SHP77 (cell line): ENCODE data around the gene MRPS23.
A peak's percentile ranks its signal among the peaks of the same experiment; 100 is the strongest.

ENCODE experiments used
- DNase-seq, 2 experiments: peaks; one replicate each; lab custom pipeline; 2025; lab: John Stamatoyannopoulos, UW

MRPS23 gene

DNA sequence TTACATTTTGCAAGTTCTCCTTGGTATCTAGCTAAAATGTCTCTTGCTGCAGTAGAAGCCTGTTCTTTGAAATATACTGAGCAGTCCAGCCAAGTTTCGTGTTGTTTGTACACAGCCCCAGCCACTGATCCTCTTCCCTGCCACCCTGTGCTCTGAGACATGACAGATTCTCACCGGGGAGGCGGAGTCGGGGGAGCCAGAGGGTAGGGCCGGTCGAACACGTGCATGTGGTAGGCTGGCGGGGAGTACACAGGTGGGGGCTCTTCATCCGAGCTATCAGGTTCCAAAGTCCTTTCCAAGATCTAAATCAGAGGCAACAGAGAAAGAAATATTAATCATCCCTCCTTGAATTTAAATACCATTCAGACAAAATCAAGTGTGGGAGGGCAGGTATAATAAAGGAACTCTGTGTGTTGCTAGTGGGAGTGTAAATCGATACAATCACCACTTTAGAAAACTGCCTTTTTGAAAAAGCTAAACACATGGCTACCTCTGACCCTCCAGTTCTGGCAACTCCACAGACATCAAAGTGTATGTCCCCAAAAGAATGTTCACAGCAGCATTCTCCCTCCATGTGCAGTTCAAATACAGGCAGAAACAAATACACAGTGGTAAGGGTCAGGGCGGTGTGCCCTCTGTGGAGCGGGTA is 29.7 kb upstream of the MRPS23 start:
- DNase-seq: no peak

DNA sequence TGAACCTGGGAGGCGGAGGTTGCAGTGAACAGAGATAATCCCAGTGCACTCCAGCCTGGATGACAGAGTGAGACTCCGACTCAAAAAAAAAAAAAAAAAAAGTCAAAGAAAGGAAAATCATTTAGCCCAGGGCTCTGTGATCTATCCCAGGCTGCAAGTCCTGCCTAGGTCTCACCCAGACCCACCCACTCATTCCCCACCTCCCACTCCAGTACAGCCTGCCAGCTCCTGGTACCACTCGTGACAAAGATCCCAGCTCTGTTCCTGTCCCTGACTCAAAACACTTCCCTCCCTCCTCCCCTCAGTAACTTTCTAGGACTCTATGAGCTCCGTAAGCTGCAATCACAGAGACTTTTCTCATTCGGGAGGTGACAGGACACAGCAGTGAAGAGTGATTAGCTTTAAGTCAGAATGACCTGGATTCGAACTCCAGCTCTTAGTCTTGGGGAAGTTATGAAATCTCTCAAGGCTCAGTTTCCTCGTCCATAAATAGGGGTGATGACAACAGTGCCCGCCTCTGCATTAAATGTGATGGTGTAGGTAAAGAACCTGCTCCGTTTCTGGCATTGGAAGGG is 28.0 kb upstream of the MRPS23 start:
- no peak for DNase-seq

DNA sequence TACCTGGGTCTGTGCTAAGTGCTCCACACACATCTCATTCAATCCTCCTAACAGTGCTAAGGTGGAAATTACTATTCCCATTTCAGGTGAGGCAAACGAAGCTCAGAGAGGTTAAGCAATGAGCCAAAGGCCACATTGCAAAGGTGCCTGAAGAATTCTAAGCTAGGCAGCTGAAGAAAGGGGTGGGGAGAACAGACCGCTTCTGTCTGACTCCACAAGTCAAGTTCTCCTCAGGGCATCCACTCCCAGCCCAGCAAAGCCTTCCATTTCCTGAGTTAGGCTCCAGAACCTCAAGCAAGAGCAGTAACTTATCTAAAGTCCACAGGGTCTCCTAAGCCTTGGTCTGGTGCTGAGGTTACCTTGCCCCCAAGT is 27.0 kb upstream of the MRPS23 start:
- DNase-seq: no peak

DNA sequence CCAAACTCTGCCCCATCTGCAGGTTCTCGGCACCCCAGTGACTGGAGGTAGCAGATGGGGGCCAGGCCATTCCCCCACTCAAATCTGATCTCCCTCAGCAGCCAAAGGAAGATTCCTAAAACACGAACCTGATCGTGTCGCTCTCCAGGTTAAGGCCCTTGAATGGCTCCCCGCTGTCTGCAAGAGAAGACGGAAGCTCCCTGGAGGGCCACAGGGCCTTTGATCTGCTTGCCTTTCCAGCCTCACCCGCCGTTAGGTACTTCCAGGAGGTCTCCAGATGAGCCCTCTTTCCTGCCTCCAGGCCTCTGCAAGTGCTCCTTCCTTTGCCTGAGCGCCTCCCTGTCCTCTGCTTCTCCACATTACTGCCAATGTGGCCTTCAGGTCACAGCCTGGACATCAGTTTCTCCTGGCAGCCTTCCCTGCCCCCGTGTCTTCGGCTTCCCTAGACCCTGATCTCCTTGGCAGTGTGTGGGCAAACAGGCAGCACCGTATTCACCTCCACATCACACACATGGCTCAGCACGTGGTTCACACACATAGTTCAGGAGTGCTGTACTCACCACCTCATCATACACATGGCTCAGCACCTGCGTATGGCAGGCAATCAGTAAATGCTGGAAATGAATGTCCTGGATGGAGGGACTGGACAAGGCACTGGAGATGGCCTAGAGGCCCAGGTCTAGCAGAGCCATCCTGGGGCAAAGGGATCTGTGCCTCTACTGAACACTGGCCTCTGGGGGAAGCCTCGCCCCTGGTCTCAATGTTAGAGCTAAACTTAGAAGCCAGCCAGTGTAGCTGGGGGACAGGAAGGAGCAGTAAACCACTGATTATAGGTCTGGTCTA is 26.4 kb upstream of the MRPS23 start:
- DNase-seq: no peak

DNA sequence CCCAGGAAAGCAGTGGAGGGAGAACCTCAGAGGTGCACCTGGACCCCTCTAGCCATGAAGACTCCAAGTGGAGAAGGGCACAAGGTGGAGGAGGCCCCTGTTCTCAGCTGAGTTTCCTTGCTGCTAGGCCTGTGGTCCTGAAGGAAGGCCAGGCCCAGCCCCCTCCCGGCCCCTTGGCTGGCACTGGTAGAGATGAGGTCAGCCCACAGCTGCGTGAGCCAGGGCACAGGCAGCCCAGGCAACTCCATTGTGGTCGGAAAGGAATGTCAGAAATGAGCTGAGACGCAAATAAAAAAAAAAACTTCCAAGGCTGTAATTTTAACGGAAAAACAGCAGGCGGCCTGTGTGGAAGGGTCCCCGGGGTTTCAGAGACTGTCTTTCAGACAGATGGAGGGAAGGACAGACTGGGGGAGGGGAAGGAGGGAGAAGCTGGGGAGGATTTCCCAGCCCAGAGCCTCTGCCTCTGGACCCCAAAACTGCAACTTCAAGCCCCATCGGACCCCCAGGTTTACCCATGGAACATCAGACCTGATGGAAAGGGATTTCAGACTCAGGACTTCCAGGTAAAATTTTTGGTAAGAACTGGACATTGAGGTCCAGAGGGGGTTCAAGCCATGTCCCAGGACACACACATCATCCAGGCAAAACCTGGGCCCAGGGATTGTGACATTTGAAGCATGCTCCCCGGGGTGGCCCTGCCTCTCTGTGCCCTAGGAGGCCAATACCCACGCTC is 25.6 kb upstream of the MRPS23 start:
- no peak for DNase-seq

DNA sequence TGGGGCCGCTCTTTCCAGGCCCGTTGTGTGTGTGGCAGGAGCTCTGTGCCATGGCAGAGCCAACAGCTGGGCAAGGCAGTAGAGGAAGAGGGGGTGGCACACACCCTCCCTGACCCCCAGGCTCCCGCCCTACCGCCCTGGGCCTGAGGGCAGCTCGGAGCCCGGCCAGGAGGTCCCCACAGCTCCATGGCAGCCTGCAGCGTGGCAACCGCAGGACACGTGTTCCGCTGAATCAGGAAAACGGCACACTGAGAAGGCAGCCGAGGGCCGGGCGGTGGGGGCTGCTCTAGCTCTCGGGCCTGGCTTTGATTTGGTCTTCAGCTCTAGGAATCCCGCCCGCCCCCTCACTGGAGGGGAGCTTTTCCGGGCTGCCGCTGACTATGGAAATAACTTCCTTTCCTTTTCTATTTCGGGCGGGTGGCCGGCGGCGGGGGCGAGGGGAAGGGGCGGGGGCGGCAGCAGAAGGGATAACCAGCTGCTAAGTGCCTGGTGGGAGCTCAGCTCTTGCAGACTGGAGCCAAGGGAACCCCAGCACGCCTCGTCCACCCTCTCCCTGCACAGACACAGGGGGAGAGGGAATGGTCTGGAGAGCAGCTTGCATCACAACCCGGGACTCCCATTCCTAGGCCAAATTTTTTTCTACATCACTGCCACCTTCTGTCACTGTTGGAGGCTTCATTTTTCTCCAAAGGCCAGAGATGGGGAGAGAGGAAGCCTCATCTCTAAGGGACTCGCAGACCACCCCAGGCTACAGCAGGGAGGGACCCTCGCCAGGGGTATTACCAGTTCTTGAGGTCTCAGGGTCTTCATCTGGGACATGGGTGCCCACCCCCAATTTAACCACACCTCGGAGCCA is 24.8 kb upstream of the MRPS23 start:
- no peak for DNase-seq

DNA sequence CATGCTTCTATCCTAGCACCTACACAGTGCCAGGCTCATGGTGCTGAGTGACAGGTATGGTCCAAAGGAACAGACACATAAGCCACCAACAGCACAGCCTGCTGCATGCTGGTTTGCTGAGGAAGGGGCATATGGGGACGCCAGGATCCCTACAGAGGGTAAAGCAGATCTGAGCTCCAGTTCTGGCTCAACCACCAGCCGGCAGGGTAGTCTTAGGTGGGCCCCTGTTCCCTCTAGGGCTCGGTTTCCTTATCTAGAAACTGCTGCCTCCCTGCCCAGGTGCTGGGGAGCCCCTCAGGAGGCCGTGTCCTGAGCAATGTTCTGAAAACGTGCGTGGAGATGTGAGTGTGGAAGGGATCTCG is 24.2 kb upstream of the MRPS23 start:
- DNase-seq: no peak

- no peak for DNase-seq
These were observed 23.6 kb upstream of the MRPS23 start for GRCh38 chr17:57873261-57874057.

DNA sequence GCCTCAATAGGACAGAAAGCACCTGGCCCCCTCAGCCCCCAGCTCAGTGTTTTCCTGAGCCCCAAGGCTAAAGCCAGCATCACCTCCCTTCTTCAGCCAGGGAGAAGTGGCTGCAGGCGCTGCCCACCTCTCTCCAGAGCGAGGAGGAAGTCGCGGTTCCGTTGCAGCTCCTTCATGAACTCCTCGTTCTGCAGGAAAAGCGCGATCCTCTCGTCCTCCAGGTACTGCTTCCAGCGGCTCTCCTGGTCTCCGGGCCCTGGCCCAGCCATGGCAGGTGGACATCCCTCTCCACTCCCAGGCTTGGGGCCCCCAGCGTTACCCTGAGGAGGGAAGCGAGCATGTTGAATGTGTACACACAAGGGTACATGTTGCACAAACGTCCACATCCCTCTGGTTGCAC is 22.7 kb upstream of the MRPS23 start:
- DNase-seq: no peak

DNA sequence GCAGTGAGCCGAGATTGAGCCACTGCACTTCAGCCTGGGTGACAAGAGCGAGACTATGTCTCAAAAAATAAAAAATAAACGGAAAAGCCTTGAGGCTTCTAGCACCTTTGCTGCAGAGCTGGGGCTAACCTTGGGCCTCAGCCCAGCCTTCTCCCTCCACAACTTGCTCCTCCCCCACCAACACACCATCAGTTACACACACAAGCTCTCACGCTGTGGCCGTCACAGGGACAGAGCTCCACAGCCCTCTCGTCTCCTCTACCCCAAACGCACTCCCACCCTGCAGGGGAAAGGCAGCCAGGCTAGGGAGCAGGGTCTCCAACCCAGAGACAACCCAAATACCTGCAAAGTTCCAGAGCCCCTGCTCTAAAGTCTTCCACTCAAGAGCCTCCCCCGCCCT is 22.0 kb upstream of the MRPS23 start:
- DNase-seq: no peak

- DNase-seq: no peak
These were observed 21.3 kb upstream of the MRPS23 start for GRCh38 chr17:57871155-57871554.

GRCh38 chr17:57870283-57870635 is 20.4 kb upstream of the MRPS23 start:
- DNase-seq: no peak

GRCh38 chr17:57869617-57870282 is 19.9 kb upstream of the MRPS23 start:
- no peak for DNase-seq

DNA sequence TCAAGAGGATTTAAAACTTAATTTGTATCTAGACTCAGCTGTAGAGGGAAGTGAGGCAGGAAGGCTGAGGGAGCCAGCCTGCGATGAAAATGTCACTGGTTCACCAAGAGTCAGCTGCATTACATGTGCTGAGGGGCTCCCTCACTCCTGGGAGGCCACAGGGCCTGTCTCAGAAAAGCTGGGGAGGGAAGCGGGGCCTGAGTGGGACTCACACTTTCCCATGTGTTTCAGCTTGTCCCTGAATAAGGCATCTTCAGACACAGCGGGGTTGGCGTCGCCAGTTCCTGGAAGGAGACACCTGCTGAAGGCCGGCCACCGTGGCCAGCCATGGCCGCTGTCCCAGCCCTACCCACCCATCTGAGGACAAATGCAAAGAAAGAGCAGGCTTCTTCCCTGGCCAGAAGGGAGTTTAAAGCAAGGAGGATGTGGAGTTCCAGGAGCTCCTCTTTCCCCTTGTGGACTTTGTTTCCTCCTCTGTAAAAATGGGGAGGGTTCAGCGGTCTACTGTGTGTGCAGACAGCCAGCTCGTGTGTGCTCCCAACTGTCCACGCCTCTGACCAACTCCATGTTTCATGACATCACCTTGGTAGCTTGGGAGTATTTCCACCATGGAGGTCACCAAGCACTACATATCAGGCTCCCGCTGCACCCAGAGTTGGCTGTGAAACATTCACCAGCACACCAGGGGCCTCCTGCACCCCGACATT is 19.2 kb upstream of the MRPS23 start:
- DNase-seq: no peak

DNA sequence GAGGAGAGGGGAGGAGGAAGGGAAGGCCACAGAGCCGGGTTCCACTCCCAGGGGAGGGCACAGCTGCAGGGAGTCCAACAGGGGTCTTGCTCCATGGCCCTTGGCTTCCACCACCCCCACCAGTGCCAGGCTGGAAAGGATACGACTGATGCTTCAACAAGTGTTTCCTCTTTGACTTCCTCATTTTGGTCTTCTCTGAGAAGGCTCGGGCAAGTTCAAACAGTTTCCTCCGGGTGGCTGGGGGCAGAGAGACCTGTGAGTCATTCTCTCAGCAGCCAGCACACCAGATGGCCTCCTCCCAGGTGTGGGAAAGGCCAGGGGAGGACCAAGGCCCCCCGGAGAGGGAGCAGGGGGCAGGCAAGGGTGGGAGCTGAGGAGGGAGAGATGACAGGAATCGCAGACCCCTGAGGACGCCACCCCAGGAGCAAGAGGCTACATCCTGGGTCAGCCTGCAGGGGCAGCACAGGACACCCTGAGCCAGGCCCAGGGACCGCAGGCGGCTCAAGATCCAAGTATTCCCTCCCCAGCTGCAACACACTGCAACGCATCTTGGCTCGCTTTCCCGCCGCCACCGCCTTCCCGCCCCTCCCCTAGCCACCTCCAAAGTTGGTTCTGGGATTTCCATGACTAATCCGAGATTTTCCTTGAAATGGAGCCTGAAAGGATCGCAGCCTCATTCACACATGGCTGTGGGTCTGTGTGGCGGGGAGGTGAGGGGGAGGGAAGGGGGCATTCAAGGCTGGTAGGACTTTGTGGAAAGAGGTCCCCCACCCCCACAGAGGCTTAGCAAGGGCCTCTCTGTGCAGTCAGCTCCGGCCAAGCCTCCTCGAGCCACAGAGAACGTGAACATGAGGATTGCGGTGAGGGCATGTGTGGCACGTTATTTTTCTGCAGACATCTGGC is 18.4 kb upstream of the MRPS23 start:
- peak; percentile 21 to 32 for DNase-seq

- DNase-seq: no peak
These were observed 17.3 kb upstream of the MRPS23 start for GRCh38 chr17:57867126-57867525.

DNA sequence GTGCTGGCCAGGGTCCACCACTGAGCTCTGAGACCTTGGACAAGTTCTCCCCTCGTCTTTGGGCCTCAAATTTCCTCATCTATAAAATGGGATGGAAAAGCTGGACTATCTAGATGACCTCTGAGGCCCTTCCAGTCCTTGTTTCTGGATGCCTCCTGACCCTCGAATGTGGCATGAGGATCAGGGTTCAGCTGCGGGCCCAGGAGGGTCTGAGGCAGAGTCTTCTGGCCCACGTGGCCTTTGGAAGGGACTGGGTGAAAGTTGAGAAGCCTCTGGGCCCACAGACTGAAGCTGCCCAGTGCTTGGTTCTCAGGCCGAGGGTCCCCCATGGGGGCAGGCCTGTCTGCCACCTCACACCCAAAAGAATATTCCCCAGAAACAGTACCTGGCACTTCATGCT is 16.9 kb upstream of the MRPS23 start:
- no peak for DNase-seq

DNA sequence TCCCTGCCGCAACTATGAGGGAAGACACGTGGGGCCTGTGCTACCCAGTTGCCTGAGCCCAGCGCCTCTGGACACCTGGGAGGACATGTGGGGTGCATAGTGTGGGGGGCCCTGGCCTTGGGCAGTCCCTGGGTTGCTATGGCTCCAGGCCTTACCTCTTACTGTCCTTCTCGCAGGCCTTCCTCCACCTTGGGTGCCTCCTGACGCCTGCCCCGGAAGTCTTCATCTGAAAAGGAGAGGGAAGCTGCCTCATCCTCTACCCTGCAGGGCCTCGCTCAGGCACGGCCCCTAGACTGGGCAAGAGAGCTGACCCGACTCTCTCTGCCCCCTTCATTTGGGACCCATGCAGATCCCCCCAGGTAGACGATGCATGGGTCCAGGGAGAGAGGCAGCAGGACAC is 16.5 kb upstream of the MRPS23 start:
- no peak for DNase-seq

GRCh38 chr17:57864273-57864672 is 14.4 kb upstream of the MRPS23 start:
- DNase-seq: no peak
